ENCODE results near the gene OR52E6.

Gene OR52E6

DNA sequence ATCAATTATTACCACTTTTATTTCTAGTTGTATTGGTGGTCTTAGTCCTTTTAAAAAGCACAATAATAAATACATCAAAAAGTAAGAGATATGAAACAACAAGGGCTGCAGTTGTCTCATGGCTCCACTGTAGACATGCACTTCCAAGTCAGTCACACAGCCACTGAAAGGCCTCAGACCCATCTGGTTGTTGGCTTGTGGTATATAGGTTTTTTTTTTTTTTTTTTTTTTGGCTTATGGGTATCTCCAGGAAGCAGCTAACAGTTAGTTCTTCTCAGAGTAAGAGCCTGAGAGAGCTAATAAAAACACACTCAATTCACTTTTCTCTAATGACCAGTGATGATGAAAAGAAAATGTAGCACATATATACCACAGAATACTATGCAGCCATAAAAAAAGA is 6.0 kb upstream of the OR52E6 start:
- H3K9me3 ChIP-seq (ENCODE audit: control insufficient read depth in 5 of 5, low read length in 5 of 5): no peaks in the 10 kb centered on the region
- no peak overlapping the region for H3K4me3 ChIP-seq (ENCODE audit: low read depth in 1 of 5, low read length in 5 of 5)
- H3K9ac ChIP-seq (ENCODE audit: low read length in 5 of 5): no peak overlapping the region
- H3K36me3 ChIP-seq (ENCODE audit: control insufficient read depth in 5 of 5, insufficient read depth in 5 of 5, low read length in 5 of 5): no peaks in the 10 kb centered on the region
- no peaks in the 10 kb centered on the region for H3K4me1 ChIP-seq (ENCODE audit: control insufficient read depth in 5 of 5, insufficient read depth in 5 of 5, low read length in 5 of 5)
- H3K27ac ChIP-seq (ENCODE audit: low read depth, low read length): no peak overlapping the region
- H3K27me3 ChIP-seq (ENCODE audit: control insufficient read depth in 5 of 5, insufficient read depth in 4 of 5, low read length in 5 of 5): no peaks in the 10 kb centered on the region

- Histone ChIP-seq H3K4me3 (ENCODE audit: low read depth in 1 of 5, low read length in 5 of 5) (no peak overlapping the region), H3K36me3 (ENCODE audit: control insufficient read depth in 5 of 5, insufficient read depth in 5 of 5, low read length in 5 of 5) (no peaks in the 10 kb centered on the region), H3K27ac (ENCODE audit: low read depth, low read length) (no peak overlapping the region), H3K9me3 (ENCODE audit: control insufficient read depth in 5 of 5, low read length in 5 of 5) (no peaks in the 10 kb centered on the region), H3K4me1 (ENCODE audit: control insufficient read depth in 5 of 5, insufficient read depth in 5 of 5, low read length in 5 of 5) (no peaks in the 10 kb centered on the region), H3K27me3 (ENCODE audit: control insufficient read depth in 5 of 5, insufficient read depth in 4 of 5, low read length in 5 of 5) (no peaks in the 10 kb centered on the region), H3K9ac (ENCODE audit: low read length in 5 of 5) (no peak overlapping the region)
These were observed 5.0 kb upstream of the OR52E6 start for GRCh38 chr11:5846701-5847100.

DNA sequence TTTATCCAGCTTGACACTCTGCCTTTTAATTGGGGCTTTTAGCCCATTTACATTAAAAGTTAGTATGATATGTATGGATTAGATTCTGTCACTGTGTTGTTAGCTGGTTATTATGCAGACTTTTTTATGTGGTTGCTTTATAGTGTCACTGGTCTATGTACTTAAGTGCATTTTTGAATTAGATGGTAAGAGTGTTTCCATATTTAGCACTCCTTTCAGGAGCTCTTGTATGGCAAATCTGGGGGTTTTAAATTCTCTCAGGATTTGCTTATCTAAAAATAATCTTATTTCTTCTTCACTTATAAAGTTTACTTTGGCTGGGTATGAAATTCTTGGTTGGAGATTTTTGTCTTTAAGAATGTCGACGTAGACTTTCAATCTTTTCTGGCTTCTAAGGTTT is 4.0 kb downstream of the OR52E6 start:
- Histone ChIP-seq H3K36me3 (ENCODE audit: control insufficient read depth in 5 of 5, insufficient read depth in 5 of 5, low read length in 5 of 5) (no peaks in the 10 kb centered on the region), H3K9ac (ENCODE audit: low read length in 5 of 5) (no peak overlapping the region), H3K9me3 (ENCODE audit: control insufficient read depth in 5 of 5, low read length in 5 of 5) (no peaks in the 10 kb centered on the region), H3K27ac (ENCODE audit: low read depth, low read length) (no peak overlapping the region), H3K27me3 (ENCODE audit: control insufficient read depth in 5 of 5, insufficient read depth in 4 of 5, low read length in 5 of 5) (no peaks in the 10 kb centered on the region), H3K4me1 (ENCODE audit: control insufficient read depth in 5 of 5, insufficient read depth in 5 of 5, low read length in 5 of 5) (no peaks in the 10 kb centered on the region), H3K4me3 (ENCODE audit: low read depth in 1 of 5, low read length in 5 of 5) (no peak overlapping the region)

DNA sequence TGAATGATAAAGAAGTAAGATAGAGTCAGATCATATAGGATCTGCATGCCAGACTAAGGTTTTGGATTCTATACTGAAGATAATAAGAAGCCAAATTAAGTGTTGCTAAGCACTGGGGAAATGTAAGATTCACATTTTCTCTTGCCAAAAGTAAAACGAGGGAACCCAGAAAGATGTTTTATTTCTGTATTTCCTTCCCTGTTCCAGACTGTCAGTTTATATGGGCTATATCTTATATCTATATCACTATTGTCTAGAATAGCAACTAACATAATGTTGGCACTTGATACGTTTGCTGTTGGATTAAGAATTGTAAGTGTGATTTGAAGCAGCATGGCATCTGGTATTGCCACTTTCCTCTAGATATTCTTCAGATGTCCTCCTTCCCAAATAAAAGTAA is 8.3 kb downstream of the OR52E6 start:
- Histone ChIP-seq H3K36me3 (ENCODE audit: control insufficient read depth in 5 of 5, insufficient read depth in 5 of 5, low read length in 5 of 5) (no peaks in the 10 kb centered on the region), H3K27me3 (ENCODE audit: control insufficient read depth in 5 of 5, insufficient read depth in 4 of 5, low read length in 5 of 5) (no peaks in the 10 kb centered on the region), H3K4me1 (ENCODE audit: control insufficient read depth in 5 of 5, insufficient read depth in 5 of 5, low read length in 5 of 5) (peaks cover 0 to 11% (median 0%) of the 10 kb centered on the region in 5 donors), H3K9me3 (ENCODE audit: control insufficient read depth in 5 of 5, low read length in 5 of 5) (no peaks in the 10 kb centered on the region), H3K27ac (ENCODE audit: low read depth, low read length) (no peak overlapping the region), H3K4me3 (ENCODE audit: low read depth in 1 of 5, low read length in 5 of 5) (no peak overlapping the region), H3K9ac (ENCODE audit: low read length in 5 of 5) (no peak overlapping the region)

GRCh38 chr11:5831196-5831829 is 10.4 kb downstream of the OR52E6 start:
- no peak overlapping the region for H3K9ac ChIP-seq (ENCODE audit: low read length in 5 of 5)
- H3K4me1 ChIP-seq (ENCODE audit: control insufficient read depth in 5 of 5, insufficient read depth in 5 of 5, low read length in 5 of 5): peaks cover 0 to 11% (median 0%) of the 10 kb centered on the region in 5 donors
- H3K36me3 ChIP-seq (ENCODE audit: control insufficient read depth in 5 of 5, insufficient read depth in 5 of 5, low read length in 5 of 5): no peaks in the 10 kb centered on the region
- no peak overlapping the region for H3K4me3 ChIP-seq (ENCODE audit: low read depth in 1 of 5, low read length in 5 of 5)
- H3K27me3 ChIP-seq (ENCODE audit: control insufficient read depth in 5 of 5, insufficient read depth in 4 of 5, low read length in 5 of 5): no peaks in the 10 kb centered on the region
- H3K27ac ChIP-seq (ENCODE audit: low read depth, low read length): peak overlapping the region; percentile 48
- H3K9me3 ChIP-seq (ENCODE audit: control insufficient read depth in 5 of 5, low read length in 5 of 5): no peaks in the 10 kb centered on the region

DNA sequence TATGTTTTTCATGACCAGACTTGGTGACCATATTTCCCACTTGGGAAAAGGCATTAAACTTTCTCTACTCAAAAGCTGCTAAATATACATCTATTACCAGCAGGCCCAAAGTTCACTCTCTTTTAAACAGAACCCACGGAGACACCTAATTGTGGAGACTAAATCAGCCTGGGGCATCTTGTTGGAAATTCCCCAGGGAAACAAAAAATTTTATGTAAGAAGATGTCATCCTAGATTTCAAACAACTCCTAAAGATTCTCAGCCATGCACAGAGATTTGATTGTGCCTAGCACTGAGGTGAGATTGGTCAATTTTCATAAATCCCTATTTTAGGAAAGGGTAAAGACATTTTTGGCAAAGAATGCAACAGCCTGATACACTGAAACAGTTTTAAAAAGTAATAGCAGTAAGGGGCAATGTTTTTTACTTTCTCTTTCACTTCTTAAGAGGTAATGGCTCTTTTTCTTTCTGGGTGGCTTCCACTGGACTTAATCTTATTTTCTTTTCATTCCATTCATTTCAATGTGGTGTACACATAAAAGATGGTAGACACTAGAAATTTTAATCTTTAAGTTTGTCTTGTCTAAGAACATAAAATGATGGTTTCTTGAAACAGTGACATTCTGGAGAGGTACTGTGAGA is 23.3 kb downstream of the OR52E6 start:
- Histone ChIP-seq H3K9me3 (ENCODE audit: control insufficient read depth in 5 of 5, low read length in 5 of 5) (no peaks in the 10 kb centered on the region), H3K9ac (ENCODE audit: low read length in 5 of 5) (peak overlapping the region in 1 of 5 donors; percentile 41), H3K27me3 (ENCODE audit: control insufficient read depth in 5 of 5, insufficient read depth in 4 of 5, low read length in 5 of 5) (peaks cover 0 to 2% (median 0%) of the 10 kb centered on the region in 5 donors), H3K27ac (ENCODE audit: low read depth, low read length) (no peak overlapping the region), H3K4me3 (ENCODE audit: low read depth in 1 of 5, low read length in 5 of 5) (peak overlapping the region in 1 of 5 donors; percentile 34), H3K36me3 (ENCODE audit: control insufficient read depth in 5 of 5, insufficient read depth in 5 of 5, low read length in 5 of 5) (no peaks in the 10 kb centered on the region), H3K4me1 (ENCODE audit: control insufficient read depth in 5 of 5, insufficient read depth in 5 of 5, low read length in 5 of 5) (peaks cover 0 to 14% (median 0%) of the 10 kb centered on the region in 5 donors)

DNA sequence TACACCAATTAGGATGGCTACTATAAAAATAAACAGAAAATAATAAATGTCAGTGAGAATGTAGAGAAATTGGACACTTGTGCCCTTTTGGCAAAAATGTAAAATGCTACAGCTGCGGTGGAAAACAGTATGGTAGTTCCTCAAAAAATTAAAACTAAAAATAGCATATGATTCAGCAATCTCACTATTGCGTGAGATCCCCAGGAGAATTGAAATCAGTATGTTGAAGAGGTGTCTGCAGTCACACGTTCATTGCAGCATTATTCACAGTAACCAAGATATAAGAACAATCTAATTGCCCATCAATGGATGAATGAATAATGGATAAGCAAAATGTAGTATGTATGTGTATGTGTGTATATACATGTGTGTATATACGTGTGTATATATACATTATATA is 26.2 kb downstream of the OR52E6 start:
- H3K27ac ChIP-seq (ENCODE audit: low read depth, low read length): no peak overlapping the region
- peaks cover 0 to 1% (median 0%) of the 10 kb centered on the region in 5 donors for H3K27me3 ChIP-seq (ENCODE audit: control insufficient read depth in 5 of 5, insufficient read depth in 4 of 5, low read length in 5 of 5)
- H3K9me3 ChIP-seq (ENCODE audit: control insufficient read depth in 5 of 5, low read length in 5 of 5): no peaks in the 10 kb centered on the region
- H3K36me3 ChIP-seq (ENCODE audit: control insufficient read depth in 5 of 5, insufficient read depth in 5 of 5, low read length in 5 of 5): no peaks in the 10 kb centered on the region
- H3K4me1 ChIP-seq (ENCODE audit: control insufficient read depth in 5 of 5, insufficient read depth in 5 of 5, low read length in 5 of 5): peaks cover 0 to 14% (median 0%) of the 10 kb centered on the region in 5 donors
- no peak overlapping the region for H3K4me3 ChIP-seq (ENCODE audit: low read depth in 1 of 5, low read length in 5 of 5)
- no peak overlapping the region for H3K9ac ChIP-seq (ENCODE audit: low read length in 5 of 5)

- no peaks in the 10 kb centered on the region for H3K27me3 ChIP-seq (ENCODE audit: control insufficient read depth in 5 of 5, insufficient read depth in 4 of 5, low read length in 5 of 5)
- H3K36me3 ChIP-seq (ENCODE audit: control insufficient read depth in 5 of 5, insufficient read depth in 5 of 5, low read length in 5 of 5): no peaks in the 10 kb centered on the region
- no peak overlapping the region for H3K27ac ChIP-seq (ENCODE audit: low read depth, low read length)
- H3K4me1 ChIP-seq (ENCODE audit: control insufficient read depth in 5 of 5, insufficient read depth in 5 of 5, low read length in 5 of 5): peaks cover 1 to 19% (median 12%) of the 10 kb centered on the region in 5 donors
- H3K9me3 ChIP-seq (ENCODE audit: control insufficient read depth in 5 of 5, low read length in 5 of 5): no peaks in the 10 kb centered on the region
- H3K4me3 ChIP-seq (ENCODE audit: low read depth in 1 of 5, low read length in 5 of 5): no peak overlapping the region
- no peak overlapping the region for H3K9ac ChIP-seq (ENCODE audit: low read length in 5 of 5)
These were observed 31.5 kb downstream of the OR52E6 start for GRCh38 chr11:5809905-5810795.

DNA sequence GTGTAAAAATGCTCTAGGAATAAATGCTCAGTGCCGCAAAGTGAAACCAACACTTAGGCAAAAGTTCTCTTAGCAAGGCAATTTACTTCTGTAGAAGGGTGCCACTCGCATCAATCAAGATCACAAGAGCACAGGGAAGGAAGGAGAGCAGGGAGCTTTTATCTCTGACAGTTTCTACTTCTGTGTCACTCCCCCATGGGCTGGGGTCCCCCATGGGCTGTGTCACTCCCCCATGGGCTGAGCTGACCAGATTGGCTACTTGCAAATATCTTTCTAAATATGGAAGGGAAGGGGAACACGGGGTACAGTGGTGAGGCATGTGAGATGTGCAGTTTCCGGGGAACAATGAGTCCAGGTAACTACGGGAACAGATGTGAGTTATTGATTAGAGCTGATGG is 32.6 kb downstream of the OR52E6 start:
- no peak overlapping the region for H3K27ac ChIP-seq (ENCODE audit: low read depth, low read length)
- H3K36me3 ChIP-seq (ENCODE audit: control insufficient read depth in 5 of 5, insufficient read depth in 5 of 5, low read length in 5 of 5): no peaks in the 10 kb centered on the region
- H3K9ac ChIP-seq (ENCODE audit: low read length in 5 of 5): peak overlapping the region; percentile 50 to 72 (median 69)
- H3K9me3 ChIP-seq (ENCODE audit: control insufficient read depth in 5 of 5, low read length in 5 of 5): peaks cover 0 to 2% (median 0%) of the 10 kb centered on the region in 5 donors
- H3K4me1 ChIP-seq (ENCODE audit: control insufficient read depth in 5 of 5, insufficient read depth in 5 of 5, low read length in 5 of 5): peaks cover 1 to 12% (median 12%) of the 10 kb centered on the region in 5 donors
- H3K4me3 ChIP-seq (ENCODE audit: low read depth in 1 of 5, low read length in 5 of 5): peak overlapping the region; percentile 73 to 91 (median 78)
- no peaks in the 10 kb centered on the region for H3K27me3 ChIP-seq (ENCODE audit: control insufficient read depth in 5 of 5, insufficient read depth in 4 of 5, low read length in 5 of 5)
